Kidney (tissue), 14 donors: ENCODE data around the gene RTN4IP1. TPM values are rescaled to one million over a fixed set of nuclear protein-coding genes. Genes with fewer than 3 reads are reported as not detected.

Experiments
- DNase-seq, 5 donors: peaks; one replicate each; pipeline ENCODE4 v3.0.0-alpha.2; 2013 to 2020
- FAIRE-seq: peaks from 2 replicates; lab custom pipeline; 2012; peaks lifted over from hg19 to GRCh38; lab: Jason Lieb, UNC
- H3K27ac ChIP-seq, 2 donors: one replicate each; pipeline ENCODE4 v1.7.0; 2013; ENCODE audit warnings: low read depth in 2 of 2, low read length in 2 of 2, inconsistent platforms in 1 of 2
- H3K27me3 ChIP-seq: one replicate; pipeline ENCODE4 v1.7.1; 2013; ENCODE audit warnings: low read length, inconsistent platforms; ENCODE audit not compliant: control insufficient read depth, insufficient read depth
- H3K36me3 ChIP-seq, 3 donors: one replicate each; pipeline versions ENCODE4 v1.7.0 to v1.7.1; 2013; ENCODE audit warnings: low read length in 3 of 3, control low read depth in 1 of 3, inconsistent platforms in 1 of 3; ENCODE audit not compliant: insufficient read depth in 3 of 3, control insufficient read depth in 2 of 3
- H3K4me1 ChIP-seq, 3 donors: one replicate each; pipeline versions ENCODE4 v1.7.0 to v1.7.1; 2013; ENCODE audit warnings: low read length in 3 of 3, inconsistent platforms in 1 of 3, low read depth in 1 of 3; ENCODE audit not compliant: control insufficient read depth in 2 of 3, insufficient read depth in 2 of 3
- H3K4me3 ChIP-seq, 3 donors: one replicate each; pipeline versions ENCODE4 v1.7.0 to v1.8.1; 2013; ENCODE audit warnings: low read length in 3 of 3, control low read depth in 1 of 3, inconsistent platforms in 1 of 3
- H3K9ac ChIP-seq, 3 donors: one replicate each; pipeline versions ENCODE4 v1.7.0 to v1.7.1; 2013; ENCODE audit warnings: low read length in 3 of 3, control low read depth in 1 of 3, inconsistent platforms in 1 of 3
- H3K9me3 ChIP-seq, 3 donors: one replicate each; pipeline versions ENCODE4 v1.7.0 to v1.7.1; 2013; ENCODE audit warnings: low read length in 3 of 3, control low read depth in 1 of 3, inconsistent platforms in 1 of 3; ENCODE audit not compliant: control insufficient read depth in 2 of 3, insufficient read depth in 1 of 3
- CTCF ChIP-seq: IDR thresholded peaks from 3 replicates; pipeline ENCODE4 v1.5.1; 2012; ENCODE audit warnings: mild to moderate bottlenecking, moderate library complexity, borderline replicate concordance; ENCODE audit not compliant: insufficient read depth; ENCODE audit errors: extremely low read depth
- intact Hi-C: fragments of 100-400 bp; cut with DNase I; formaldehyde crosslinking; loops from one replicate; pipeline ENCODE4 v1.11.1; 2022
- polyA plus RNA-seq: library from polyadenylated mRNA; stranded (reverse); fragments of 350-450 nt; fragmentation: Illumina TruSeq; extraction: RNeasy Lipid Tissue Mini Kit (QIAGEN cat#74804); gene quantifications from one replicate; pipeline ENCODE4 v1.2.3, GENCODE V29; 2014; ENCODE audit warnings: low read depth, low replicate concordance; ENCODE audit not compliant: insufficient read depth
- total RNA-seq: library from RNA; stranded (reverse); fragmentation: NEBNext Ultra II Directional; extraction: Animal tissue kit (Norgen Biotek cat#: 25700); gene quantifications from one replicate; pipeline ENCODE4 v1.2.1, GENCODE V29; 2021
- donor health status: control.
- donor health status: control.
- donor health status: control.
- donor health status: control.
- donor health status: control.
- donor health status: DM: yes; HTN: yes; CAD: no.
- donor health status: Normal renal cell carcinoma (clear cell type).

The RTN4IP1 gene
- total and polyA plus RNA-seq, 2 donors from 2014 or later: 8.9 to 19.3 TPM

GRCh38 chr6:106659859-106660258 is 30.6 kb upstream of the RTN4IP1 start:
- DNase-seq (no peak), FAIRE-seq (no peak)
- Histone ChIP-seq H3K36me3 (peaks cover 3 to 27% (median 15%) of the 10 kb centered on the region in 3 donors), H3K27ac (no peak overlapping the region), H3K4me3 (no peak overlapping the region), H3K27me3 (no peaks in the 10 kb centered on the region), H3K9me3 (peaks cover 0 to 8% (median 0%) of the 10 kb centered on the region in 3 donors), H3K4me1 (no peaks in the 10 kb centered on the region), H3K9ac (no peak overlapping the region)
- intact Hi-C loops: no loop called here
- no peak for TF ChIP-seq CTCF

GRCh38 chr6:106658469-106658868 is 29.2 kb upstream of the RTN4IP1 start:
- Histone ChIP-seq H3K9me3 (peaks cover 0 to 8% (median 0%) of the 10 kb centered on the region in 3 donors), H3K36me3 (peaks cover 3 to 28% (median 14%) of the 10 kb centered on the region in 3 donors), H3K4me1 (no peaks in the 10 kb centered on the region), H3K27ac (no peak overlapping the region), H3K9ac (no peak overlapping the region), H3K27me3 (no peaks in the 10 kb centered on the region), H3K4me3 (no peak overlapping the region)
- TF ChIP-seq CTCF: no peak
- DNase-seq (no peak), FAIRE-seq (no peak)
- intact Hi-C loops: no loop called here

- FAIRE-seq (no peak), DNase-seq (no peak)
- Histone ChIP-seq H3K36me3 (peaks cover 0 to 21% (median 2%) of the 10 kb centered on the region in 3 donors), H3K4me3 (no peak overlapping the region), H3K27ac (no peak overlapping the region), H3K27me3 (no peaks in the 10 kb centered on the region), H3K4me1 (no peaks in the 10 kb centered on the region), H3K9ac (no peak overlapping the region), H3K9me3 (no peaks in the 10 kb centered on the region)
- intact Hi-C loops: no loop called here
- no peak for TF ChIP-seq CTCF
Measured at GRCh38 chr6:106648651-106649308, 19.5 kb upstream of the RTN4IP1 start.
